NCI-H187 (cell line): Measurements from ENCODE around the gene IFNA8.
"Not testable (repeated sequence)": the region's sequence is repeated elsewhere in the genome, so short reads cannot be mapped to it uniquely, and the experiment has no call there.

Experiments used
- DNase-seq, 2 experiments: peaks; one replicate each; lab custom pipeline; 2025; lab: John Stamatoyannopoulos, UW

Gene IFNA8

DNA sequence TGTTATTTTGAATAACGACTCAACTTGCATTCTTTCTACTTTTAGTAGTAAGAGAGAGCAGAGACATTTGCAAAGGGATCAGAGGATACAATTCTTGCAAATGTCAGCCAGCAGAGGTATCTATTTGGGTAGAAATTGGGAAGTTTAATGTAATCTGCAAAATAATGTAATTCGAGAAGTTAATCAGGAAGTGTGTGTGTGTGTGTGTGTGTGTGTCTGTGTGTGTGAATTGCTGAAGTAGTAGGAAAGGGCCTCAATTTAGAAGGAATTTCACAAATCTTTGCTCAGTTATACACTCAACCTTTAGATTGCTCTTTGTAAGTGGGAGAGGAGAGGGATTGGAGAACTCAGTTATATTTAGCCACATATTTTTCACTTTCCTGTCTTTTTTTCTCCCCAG, 20.3 kb downstream of the IFNA8 start:
- no peak for DNase-seq

GRCh38 chr9:21432672-21433425, 23.9 kb downstream of the IFNA8 start:
- no peak for DNase-seq

GRCh38 chr9:21434202-21435014, 25.5 kb downstream of the IFNA8 start:
- no peak for DNase-seq

- DNase-seq = not testable (repeated sequence)
These were observed 26.1 kb downstream of the IFNA8 start for GRCh38 chr9:21435015-21435383.

DNA sequence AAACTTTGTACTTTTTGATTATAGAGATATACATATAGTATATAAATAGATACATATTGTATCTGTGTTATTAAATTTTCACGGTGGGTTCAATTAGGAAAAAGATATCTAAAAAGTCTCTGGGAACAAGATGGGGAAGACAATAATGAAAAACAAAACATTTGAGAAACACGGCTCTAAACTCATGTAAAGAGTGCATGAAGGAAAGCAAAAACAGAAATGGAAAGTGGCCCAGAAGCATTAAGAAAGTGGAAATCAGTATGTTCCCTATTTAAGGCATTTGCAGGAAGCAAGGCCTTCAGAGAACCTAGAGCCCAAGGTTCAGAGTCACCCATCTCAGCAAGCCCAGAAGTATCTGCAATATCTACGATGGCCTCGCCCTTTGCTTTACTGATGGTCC, 31.2 kb downstream of the IFNA8 start, which contains the start of gene IFNA1:
TSS of gene IFNA1 (plus strand) at position 301 of the 400 bp plus-strand sequence. CDS start at position 370, 69 bp downstream.
- no peak for DNase-seq

DNA sequence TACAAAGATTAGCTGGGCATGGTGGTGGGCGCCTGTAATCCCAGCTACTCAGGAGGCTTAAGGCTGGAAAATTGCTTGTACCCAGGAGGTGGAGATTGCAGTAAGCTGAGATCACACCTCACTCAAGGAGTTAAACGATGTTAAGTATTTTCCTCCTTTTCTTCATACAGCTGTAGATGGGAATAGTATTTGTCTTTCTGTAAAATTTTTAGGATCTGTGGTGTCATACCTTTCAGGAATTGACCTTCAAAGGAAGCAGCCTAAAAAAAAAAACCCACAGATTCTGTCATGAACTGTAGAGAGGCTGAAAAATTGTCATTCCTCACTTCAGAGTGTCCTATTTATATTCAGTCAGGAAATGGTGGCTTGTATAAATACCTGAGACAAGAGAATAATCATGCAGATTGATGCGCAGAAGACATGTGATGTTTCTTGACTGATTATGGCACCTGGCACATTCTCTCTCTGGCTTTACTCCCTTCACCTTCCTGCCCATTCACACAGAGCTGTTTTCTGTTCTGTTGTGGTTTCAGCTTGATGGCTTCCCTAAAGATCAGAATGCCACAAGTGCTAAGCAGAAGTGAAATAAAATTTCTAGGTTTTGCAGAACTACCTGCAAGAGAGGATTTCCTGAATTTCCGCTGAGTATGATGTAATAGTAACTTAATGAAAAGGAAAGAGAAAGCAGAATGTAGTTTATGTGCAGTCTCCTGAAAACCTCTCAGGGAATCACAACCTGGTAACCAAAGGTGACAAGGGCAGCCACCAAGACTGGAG, 35.1 kb downstream of the IFNA8 start:
- DNase-seq = no peak

- not testable (repeated sequence) for DNase-seq
These were observed 40.4 kb downstream of the IFNA8 start for GRCh38 chr9:21449312-21449711.

DNA sequence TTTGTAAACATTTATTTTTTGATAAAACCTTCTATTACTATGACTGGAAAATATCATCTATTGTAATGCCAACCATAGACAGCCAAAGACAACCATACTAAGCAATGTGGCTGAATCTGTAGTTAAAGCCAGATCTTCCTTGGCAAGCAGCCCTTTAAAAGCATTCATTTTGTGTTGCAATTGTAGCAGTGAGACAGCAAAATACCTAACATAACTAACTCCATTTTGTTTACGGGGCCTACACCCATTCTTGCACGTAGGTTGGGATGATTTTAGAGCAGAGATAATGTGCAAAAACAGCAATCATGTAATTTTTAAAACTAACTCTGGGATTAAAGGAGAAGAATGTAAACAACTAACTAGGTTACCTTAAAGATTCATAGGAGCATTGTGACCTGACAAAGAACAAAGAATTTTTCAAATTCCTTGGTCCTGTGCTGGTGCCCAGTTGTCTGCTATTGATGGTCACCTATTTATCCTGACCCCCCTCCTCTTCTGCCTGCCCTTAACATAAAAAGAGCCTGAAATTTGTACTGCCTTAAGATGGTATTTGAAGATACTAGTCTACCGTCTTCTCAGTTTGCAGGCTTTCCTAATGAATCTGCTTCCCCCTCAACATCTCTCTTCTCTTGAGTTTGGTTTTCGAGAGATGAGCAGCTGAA, 41.9 kb downstream of the IFNA8 start:
- DNase-seq = no peak

DNA sequence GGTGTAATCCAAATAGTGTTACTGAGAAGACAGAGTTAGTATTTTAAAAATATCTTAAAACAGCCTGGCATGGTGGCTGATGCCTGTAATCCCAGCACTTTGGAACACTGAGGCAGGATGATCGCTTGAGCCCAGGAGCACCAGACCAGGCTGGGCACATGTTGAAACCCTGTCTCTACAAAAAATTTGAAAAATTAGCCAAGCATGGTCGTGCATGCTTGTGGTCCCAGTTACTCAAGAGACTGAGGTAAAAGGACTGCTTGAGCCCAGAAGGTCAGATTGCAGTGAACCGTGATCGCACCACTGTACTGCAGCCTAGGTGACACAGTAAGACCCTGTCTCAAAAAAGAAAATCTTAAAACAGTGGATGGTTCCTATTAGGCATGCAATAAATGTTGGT, 43.8 kb downstream of the IFNA8 start:
- no peak for DNase-seq

DNA sequence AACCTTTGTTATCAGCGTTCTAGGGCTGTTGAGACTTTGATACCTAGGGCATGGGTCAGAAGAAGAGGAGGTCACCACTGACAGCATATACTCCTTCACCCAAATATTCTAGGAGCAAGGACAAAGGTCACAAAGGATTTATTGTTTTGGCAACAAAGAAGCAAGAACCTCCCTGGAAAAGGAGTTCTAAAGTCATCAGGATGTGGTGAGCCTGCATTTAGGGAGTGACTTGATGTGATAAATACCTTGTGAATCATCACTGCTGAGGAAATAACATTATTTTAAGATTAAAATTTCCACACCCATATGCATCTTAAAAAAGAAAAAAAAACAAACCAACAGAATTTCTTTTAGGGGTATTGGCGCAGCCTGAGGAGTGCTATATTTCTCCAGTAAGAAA, 45.2 kb downstream of the IFNA8 start:
- DNase-seq = no peak

GRCh38 chr9:21455320-21455719, 46.4 kb downstream of the IFNA8 start:
- no peak for DNase-seq
